ENCODE results near the gene ATF7. TPM values are rescaled to one million over a fixed set of nuclear protein-coding genes. Genes with fewer than 3 reads are reported as not detected.

The ATF7 gene
- total and polyA plus RNA-seq, 4 donors: 16.8 to 43.3 (median 31.7) TPM

GRCh38 chr12:53530920-53531319, 95.3 kb downstream of the ATF7 start:
- DNase-seq (no peak), ATAC-seq (ENCODE audit: insufficient read depth, low FRiP score) (no peak)
- TF ChIP-seq, protein P1, sequence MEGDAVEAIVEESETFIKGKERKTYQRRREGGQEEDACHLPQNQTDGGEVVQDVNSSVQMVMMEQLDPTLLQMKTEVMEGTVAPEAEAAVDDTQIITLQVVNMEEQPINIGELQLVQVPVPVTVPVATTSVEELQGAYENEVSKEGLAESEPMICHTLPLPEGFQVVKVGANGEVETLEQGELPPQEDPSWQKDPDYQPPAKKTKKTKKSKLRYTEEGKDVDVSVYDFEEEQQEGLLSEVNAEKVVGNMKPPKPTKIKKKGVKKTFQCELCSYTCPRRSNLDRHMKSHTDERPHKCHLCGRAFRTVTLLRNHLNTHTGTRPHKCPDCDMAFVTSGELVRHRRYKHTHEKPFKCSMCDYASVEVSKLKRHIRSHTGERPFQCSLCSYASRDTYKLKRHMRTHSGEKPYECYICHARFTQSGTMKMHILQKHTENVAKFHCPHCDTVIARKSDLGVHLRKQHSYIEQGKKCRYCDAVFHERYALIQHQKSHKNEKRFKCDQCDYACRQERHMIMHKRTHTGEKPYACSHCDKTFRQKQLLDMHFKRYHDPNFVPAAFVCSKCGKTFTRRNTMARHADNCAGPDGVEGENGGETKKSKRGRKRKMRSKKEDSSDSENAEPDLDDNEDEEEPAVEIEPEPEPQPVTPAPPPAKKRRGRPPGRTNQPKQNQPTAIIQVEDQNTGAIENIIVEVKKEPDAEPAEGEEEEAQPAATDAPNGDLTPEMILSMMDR (IDR thresholded peaks at IDR 0.05; ENCODE audit: control extremely low read depth, extremely low read depth): no peak
- no peaks in the 10 kb centered on the region for H3K9me3 ChIP-seq (ENCODE audit: control insufficient read depth in 4 of 4, insufficient read depth in 3 of 4, low read length in 3 of 4)
- no peaks in the 10 kb centered on the region for H3K27me3 ChIP-seq (ENCODE audit: control insufficient read depth in 3 of 3, insufficient read depth in 3 of 3, low read length in 2 of 3)
- H3K36me3 ChIP-seq (ENCODE audit: control insufficient read depth in 4 of 4, insufficient read depth in 4 of 4, low read length in 4 of 4): peaks cover 25 to 35% (median 35%) of the 10 kb centered on the region in 4 donors
- no peak overlapping the region for H3K4me3 ChIP-seq
- no peak overlapping the region for H3K9ac ChIP-seq (ENCODE audit: insufficient read depth in 1 of 2, low read length in 2 of 2)
- 90 to 100% methylated on average over 4 of the region's 4 CpGs for WGBS, 2 donors
- no peaks in the 10 kb centered on the region for H3K4me1 ChIP-seq (ENCODE audit: control insufficient read depth in 5 of 5, insufficient read depth in 5 of 5, low read length in 5 of 5)
- H3K27ac ChIP-seq (ENCODE audit: low read depth in 1 of 2, low read length in 1 of 2): no peak overlapping the region

- H3K36me3 ChIP-seq (ENCODE audit: control insufficient read depth in 4 of 4, insufficient read depth in 4 of 4, low read length in 4 of 4): peaks cover 21 to 37% (median 33%) of the 10 kb centered on the region in 4 donors
- ATAC-seq (ENCODE audit: insufficient read depth, low FRiP score): no peak
- H3K27me3 ChIP-seq (ENCODE audit: control insufficient read depth in 3 of 3, insufficient read depth in 3 of 3, low read length in 2 of 3): no peaks in the 10 kb centered on the region
- no peaks in the 10 kb centered on the region for H3K4me1 ChIP-seq (ENCODE audit: control insufficient read depth in 5 of 5, insufficient read depth in 5 of 5, low read length in 5 of 5)
- no peaks in the 10 kb centered on the region for H3K9me3 ChIP-seq (ENCODE audit: control insufficient read depth in 4 of 4, insufficient read depth in 3 of 4, low read length in 3 of 4)
- TF ChIP-seq, protein P1 (IDR thresholded peaks at IDR 0.05; ENCODE audit: control extremely low read depth, extremely low read depth): no peak
- H3K27ac ChIP-seq (ENCODE audit: low read depth in 1 of 2, low read length in 1 of 2): no peak overlapping the region
- 67 to 77% methylated on average over 2 of the region's 2 CpGs for WGBS, 2 donors
- no peak for DNase-seq
- no peak overlapping the region for H3K9ac ChIP-seq (ENCODE audit: insufficient read depth in 1 of 2, low read length in 2 of 2)
- no peak overlapping the region for H3K4me3 ChIP-seq
Measured at GRCh38 chr12:53530061-53530460, 96.1 kb downstream of the ATF7 start.

DNA sequence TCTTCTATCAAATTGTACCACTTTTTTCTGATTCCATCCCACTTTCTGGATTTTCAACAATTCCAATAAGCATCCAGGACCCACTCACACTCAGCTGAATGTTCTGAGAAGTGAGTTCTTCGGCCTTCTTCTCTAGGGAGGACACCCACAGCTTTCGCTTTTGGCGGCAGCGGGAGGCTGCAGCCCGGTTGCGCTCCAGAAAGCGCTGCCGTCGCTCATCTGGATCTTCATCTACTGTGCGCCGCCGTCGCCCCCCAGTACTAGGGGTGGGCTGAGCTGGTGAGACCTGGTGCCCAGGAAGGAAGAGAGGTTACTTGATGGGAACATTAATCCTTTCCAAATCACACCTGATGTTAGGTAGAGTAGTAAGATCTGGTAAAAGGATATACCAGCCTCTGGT, 101.7 kb downstream of the ATF7 start:
- Histone ChIP-seq H3K36me3 (ENCODE audit: control insufficient read depth in 4 of 4, insufficient read depth in 4 of 4, low read length in 4 of 4) (peaks cover 30 to 46% (median 38%) of the 10 kb centered on the region in 4 donors), H3K9me3 (ENCODE audit: control insufficient read depth in 4 of 4, insufficient read depth in 3 of 4, low read length in 3 of 4) (no peaks in the 10 kb centered on the region), H3K27me3 (ENCODE audit: control insufficient read depth in 3 of 3, insufficient read depth in 3 of 3, low read length in 2 of 3) (no peaks in the 10 kb centered on the region), H3K27ac (ENCODE audit: low read depth in 1 of 2, low read length in 1 of 2) (no peak overlapping the region), H3K4me1 (ENCODE audit: control insufficient read depth in 5 of 5, insufficient read depth in 5 of 5, low read length in 5 of 5) (no peaks in the 10 kb centered on the region), H3K4me3 (no peak overlapping the region), H3K9ac (ENCODE audit: insufficient read depth in 1 of 2, low read length in 2 of 2) (no peak overlapping the region)
- 97 to 98% methylated on average over 13 of the region's 13 CpGs for WGBS, 2 donors
- TF ChIP-seq, protein P1 (IDR thresholded peaks at IDR 0.05; ENCODE audit: control extremely low read depth, extremely low read depth): no peak
- DNase-seq (no peak), ATAC-seq (ENCODE audit: insufficient read depth, low FRiP score) (no peak)

DNA sequence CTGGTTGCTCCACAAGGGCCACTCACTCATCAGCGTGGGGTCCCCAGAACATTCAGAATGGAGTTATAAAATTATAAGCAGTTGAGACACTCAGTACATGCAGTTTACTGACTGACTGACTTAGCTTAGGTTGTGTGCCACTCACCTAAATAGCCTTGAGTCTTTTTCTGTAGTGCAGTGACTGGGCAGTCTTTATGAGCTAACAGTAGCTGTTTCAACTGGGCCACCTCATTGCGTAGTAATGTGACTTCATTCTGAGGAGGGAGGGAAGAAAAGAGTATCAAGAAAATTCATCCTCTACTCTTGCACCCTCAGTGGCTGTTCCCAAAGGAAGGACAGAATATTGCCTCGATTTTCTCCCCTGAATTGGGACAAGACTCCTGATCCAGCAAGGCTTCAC, 103.1 kb downstream of the ATF7 start:
- 97 to 98% methylated on average over 3 of the region's 3 CpGs for WGBS, 2 donors
- Histone ChIP-seq H3K36me3 (ENCODE audit: control insufficient read depth in 4 of 4, insufficient read depth in 4 of 4, low read length in 4 of 4) (peaks cover 30 to 54% (median 37%) of the 10 kb centered on the region in 4 donors), H3K4me3 (no peak overlapping the region), H3K27me3 (ENCODE audit: control insufficient read depth in 3 of 3, insufficient read depth in 3 of 3, low read length in 2 of 3) (no peaks in the 10 kb centered on the region), H3K4me1 (ENCODE audit: control insufficient read depth in 5 of 5, insufficient read depth in 5 of 5, low read length in 5 of 5) (no peaks in the 10 kb centered on the region), H3K9ac (ENCODE audit: insufficient read depth in 1 of 2, low read length in 2 of 2) (no peak overlapping the region), H3K27ac (ENCODE audit: low read depth in 1 of 2, low read length in 1 of 2) (no peak overlapping the region), H3K9me3 (ENCODE audit: control insufficient read depth in 4 of 4, insufficient read depth in 3 of 4, low read length in 3 of 4) (no peaks in the 10 kb centered on the region)
- DNase-seq (no peak), ATAC-seq (ENCODE audit: insufficient read depth, low FRiP score) (no peak)
- TF ChIP-seq, protein P1 (IDR thresholded peaks at IDR 0.05; ENCODE audit: control extremely low read depth, extremely low read depth): no peak
